Smooth muscle cell (in vitro differentiated cells): ENCODE results near the gene MRPL1. TPM values are rescaled to one million over a fixed set of nuclear protein-coding genes. Genes with fewer than 3 reads are reported as not detected.

Experiments used
- DNase-seq: peaks from one replicate; lab custom pipeline; 2025; ENCODE audit not compliant: unreplicated experiment; lab: John Stamatoyannopoulos, UW
- H2AFZ ChIP-seq: fragments of 200-600 bp; sonication (generic); 2 replicates; pipeline ENCODE4 v1.6.0; 2016; ENCODE audit warnings: antibody characterized with exemption, low read depth, mild to moderate bottlenecking
- H3F3A ChIP-seq: fragments of 200-600 bp; sonication (generic); 2 replicates; pipeline ENCODE4 v1.6.0; 2017; ENCODE audit warnings: antibody characterized with exemption, low read depth
- H3K27ac ChIP-seq: fragments of 200-600 bp; sonication (generic); 2 replicates; pipeline ENCODE4 v1.5.1; 2016; ENCODE audit warnings: low read depth, mild to moderate bottlenecking
- H3K27me3 ChIP-seq: fragments of 200-600 bp; sonication (generic); 2 replicates; pipeline ENCODE4 v1.6.1; 2016; ENCODE audit warnings: low read depth, mild to moderate bottlenecking
- H3K36me3 ChIP-seq: fragments of 200-600 bp; sonication (generic); 2 replicates; pipeline ENCODE4 v1.5.1; 2016; ENCODE audit warnings: low read depth
- H3K4me1 ChIP-seq: fragments of 200-600 bp; sonication (generic); 2 replicates; pipeline ENCODE4 v1.5.1; 2016; ENCODE audit warnings: low read depth
- H3K4me2 ChIP-seq: fragments of 200-600 bp; sonication (generic); 2 replicates; pipeline ENCODE4 v1.6.0; 2016; ENCODE audit warnings: mild to moderate bottlenecking
- H3K4me3 ChIP-seq: fragments of 200-600 bp; sonication (generic); 2 replicates; pipeline ENCODE4 v1.5.1; 2016; ENCODE audit warnings: mild to moderate bottlenecking
- H3K79me2 ChIP-seq: fragments of 200-600 bp; sonication (generic); 2 replicates; pipeline ENCODE4 v1.6.0; 2016; ENCODE audit warnings: low read depth, mild to moderate bottlenecking
- H3K9ac ChIP-seq: fragments of 200-600 bp; sonication (generic); 2 replicates; pipeline ENCODE4 v1.6.0; 2016; ENCODE audit warnings: low read depth
- H3K9me3 ChIP-seq: fragments of 200-600 bp; sonication (generic); replicated peaks from 2 replicates; pipeline ENCODE4 v1.5.1; 2016; ENCODE audit warnings: low read depth
- H4K20me1 ChIP-seq: fragments of 200-600 bp; sonication (generic); 2 replicates; pipeline ENCODE4 v1.6.0; 2016; ENCODE audit warnings: low read depth
- WGBS: methylation state at CpG from one replicate; pipeline ENCODE4 v1.1.7; 2016; ENCODE audit warnings: low lambda C conversion rate; 5-methylcytosine and 5-hydroxymethylcytosine counted together
- polyA plus RNA-seq: library from polyadenylated mRNA; unstranded; fragments of >200 nt; fragmentation: Nextera tagmentation; extraction: Ambion mirVana; gene quantifications from 2 replicates; pipeline ENCODE4 v1.2.1, GENCODE V29; 2016
- total RNA-seq: library from RNA; depleted of rRNA; stranded (reverse); fragments of >200 nt; gene quantifications from 2 replicates; pipeline ENCODE4 v1.2.3, GENCODE V29; 2014
- TF ChIP-seq, protein P1 (sequence below): fragments of 200-600 bp; sonication (generic); IDR thresholded peaks from 2 replicates; pipeline ENCODE4 v1.5.1; 2017; ENCODE audit warnings: borderline replicate concordance, mild to moderate bottlenecking, antibody characterized with exemption; ENCODE audit not compliant: insufficient read depth, poor library complexity, severe bottlenecking

Gene MRPL1
- total and polyA plus RNA-seq, 2 experiments from 2014 or later, result 20.2 to 31.6 TPM

DNA sequence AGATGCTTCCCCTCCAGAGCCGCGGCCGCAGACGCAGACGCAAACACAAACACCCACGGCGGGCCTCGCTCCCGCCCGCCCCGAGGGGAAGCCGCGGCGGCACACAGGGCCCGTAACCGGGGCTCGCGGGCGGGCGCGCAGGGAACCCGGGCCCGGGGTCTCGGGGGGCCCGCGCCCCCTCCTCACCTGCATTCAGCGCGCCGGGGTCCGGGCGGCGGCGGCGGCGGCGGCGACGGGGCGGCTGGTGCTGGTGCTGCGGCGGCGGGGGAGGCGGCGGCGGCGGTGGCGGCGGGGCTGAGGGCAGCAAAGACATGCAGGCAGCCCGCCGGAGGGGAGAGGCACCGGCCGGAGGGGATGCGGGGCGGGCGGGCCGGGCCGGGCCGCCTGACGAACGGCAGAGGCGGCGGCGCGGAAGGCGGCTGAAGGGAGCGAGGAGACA lies 43.2 kb upstream of the MRPL1 start:
- no peaks in the 10 kb centered on the region for H3K36me3 ChIP-seq
- no peaks in the 10 kb centered on the region for H3K27me3 ChIP-seq
- peak overlapping the region; percentile 96 for H3K4me3 ChIP-seq
- DNase-seq, result peak; percentile 52
- H3K27ac ChIP-seq, result peak overlapping the region; percentile 87
- 0% methylated on average over 33 of the region's 66 CpGs for WGBS
- peak overlapping the region; percentile 89 for H3K9ac ChIP-seq
- peaks cover 5% of the 10 kb centered on the region for H3K4me1 ChIP-seq
- H2AFZ ChIP-seq, result peak overlapping the region; percentile 84
- peak overlapping the region; percentile 97 for H3K4me2 ChIP-seq
- peaks cover 41% of the 10 kb centered on the region for H4K20me1 ChIP-seq
- peaks cover 36% of the 10 kb centered on the region for H3K79me2 ChIP-seq
- peaks cover 23% of the 10 kb centered on the region for H3F3A ChIP-seq
- TF ChIP-seq, protein P1, sequence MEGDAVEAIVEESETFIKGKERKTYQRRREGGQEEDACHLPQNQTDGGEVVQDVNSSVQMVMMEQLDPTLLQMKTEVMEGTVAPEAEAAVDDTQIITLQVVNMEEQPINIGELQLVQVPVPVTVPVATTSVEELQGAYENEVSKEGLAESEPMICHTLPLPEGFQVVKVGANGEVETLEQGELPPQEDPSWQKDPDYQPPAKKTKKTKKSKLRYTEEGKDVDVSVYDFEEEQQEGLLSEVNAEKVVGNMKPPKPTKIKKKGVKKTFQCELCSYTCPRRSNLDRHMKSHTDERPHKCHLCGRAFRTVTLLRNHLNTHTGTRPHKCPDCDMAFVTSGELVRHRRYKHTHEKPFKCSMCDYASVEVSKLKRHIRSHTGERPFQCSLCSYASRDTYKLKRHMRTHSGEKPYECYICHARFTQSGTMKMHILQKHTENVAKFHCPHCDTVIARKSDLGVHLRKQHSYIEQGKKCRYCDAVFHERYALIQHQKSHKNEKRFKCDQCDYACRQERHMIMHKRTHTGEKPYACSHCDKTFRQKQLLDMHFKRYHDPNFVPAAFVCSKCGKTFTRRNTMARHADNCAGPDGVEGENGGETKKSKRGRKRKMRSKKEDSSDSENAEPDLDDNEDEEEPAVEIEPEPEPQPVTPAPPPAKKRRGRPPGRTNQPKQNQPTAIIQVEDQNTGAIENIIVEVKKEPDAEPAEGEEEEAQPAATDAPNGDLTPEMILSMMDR, result no peak
- H3K9me3 ChIP-seq, result no peaks in the 10 kb centered on the region

DNA sequence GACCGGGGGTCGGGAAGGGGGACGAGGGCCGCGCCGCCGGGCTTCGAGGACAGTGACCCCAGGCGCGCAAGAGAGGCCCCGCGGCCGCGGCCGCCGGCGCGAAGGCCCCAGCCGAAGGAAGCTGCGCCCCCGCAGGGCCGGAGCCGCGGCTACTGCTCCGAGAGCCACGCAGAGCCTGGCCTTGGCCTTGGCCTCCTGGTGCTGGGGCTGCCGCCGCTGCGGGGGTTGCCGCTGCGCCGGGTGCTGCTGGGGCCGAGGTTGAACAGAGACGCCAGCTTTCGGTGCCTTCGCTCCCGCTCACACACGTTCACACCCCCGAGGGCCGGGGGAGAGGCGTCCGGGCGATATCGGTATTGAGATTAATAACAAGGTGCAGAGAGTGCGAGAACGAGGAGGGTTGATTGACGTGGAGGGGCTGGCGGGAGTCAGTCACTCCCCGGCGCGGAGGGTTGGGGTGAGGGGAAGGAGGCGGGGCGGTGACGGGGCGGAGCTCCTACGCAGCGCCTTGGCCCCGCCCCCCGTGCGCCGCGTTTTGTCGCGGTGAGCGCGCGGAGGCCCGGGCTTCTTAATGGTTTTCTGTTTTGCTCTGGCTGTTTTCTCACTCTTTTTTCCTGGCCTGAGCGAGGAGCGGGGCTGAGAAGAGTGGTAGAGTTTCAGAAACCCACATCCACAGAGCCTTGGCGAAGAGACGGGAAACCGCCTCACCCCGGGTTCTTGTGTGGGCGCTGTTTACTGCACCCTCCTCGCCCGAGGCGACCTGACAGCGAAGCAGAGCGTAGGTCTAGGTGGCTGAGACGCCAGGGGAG lies 42.6 kb upstream of the MRPL1 start:
- WGBS, result under 1% methylated on average over 61 of the region's 81 CpGs
- Histone ChIP-seq H3K4me3 (peak overlapping the region; percentile 96), H2AFZ (peak overlapping the region; percentile 84), H3K4me1 (peaks cover 5% of the 10 kb centered on the region), H3K36me3 (no peaks in the 10 kb centered on the region), H3K4me2 (peak overlapping the region; percentile 97), H3K79me2 (peaks cover 30% of the 10 kb centered on the region), H3K9me3 (no peaks in the 10 kb centered on the region), H3K27ac (peak overlapping the region; percentile 87), H3K9ac (peak overlapping the region; percentile 81), H3K27me3 (peaks cover under 1% of the 10 kb centered on the region), H4K20me1 (peaks cover 34% of the 10 kb centered on the region), H3F3A (peaks cover 23% of the 10 kb centered on the region)
- TF ChIP-seq, protein P1, result no peak
- DNase-seq, result peak; percentile 61

DNA sequence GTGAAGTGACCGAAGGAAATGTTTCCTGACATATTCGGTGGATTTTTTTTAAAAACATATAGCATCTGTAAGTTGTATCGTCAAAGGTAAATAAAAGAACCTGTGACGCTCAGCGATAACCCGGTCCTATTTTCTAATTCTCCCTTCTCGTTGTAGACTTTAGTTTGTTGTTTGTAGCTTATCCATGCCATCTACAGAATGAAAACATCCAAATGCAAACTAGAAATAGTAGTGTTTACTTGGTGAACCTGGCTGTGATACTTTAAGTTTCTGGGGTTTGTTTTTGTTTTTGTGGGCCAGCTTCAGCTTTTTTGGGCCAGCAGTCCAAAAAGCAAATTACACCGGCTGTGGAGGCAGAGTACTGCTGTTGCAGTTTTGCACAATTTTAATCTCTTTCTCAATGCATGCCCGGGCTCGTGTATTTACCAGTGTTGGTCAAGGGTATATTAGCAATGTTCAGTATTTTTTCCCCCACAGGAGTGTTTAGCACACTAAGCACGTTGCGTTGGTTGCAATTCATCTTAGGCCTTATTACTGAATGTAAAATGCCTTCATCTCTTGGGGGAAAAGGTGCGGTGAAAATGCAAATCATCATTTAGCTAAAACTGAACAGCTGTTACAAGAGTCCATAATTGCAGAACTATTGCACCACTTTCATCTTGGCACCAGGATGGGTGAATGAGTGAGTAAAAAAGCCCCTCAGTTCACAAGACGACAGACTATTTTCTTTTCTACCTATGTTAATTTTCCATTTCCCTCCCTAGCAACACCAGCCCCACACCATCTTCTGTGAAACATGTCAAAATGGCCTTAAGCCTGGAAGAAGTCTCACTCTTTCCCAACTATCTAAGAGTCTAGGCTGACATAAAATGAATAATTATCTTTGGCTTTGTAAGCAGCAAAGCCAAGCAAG lies 41.7 kb upstream of the MRPL1 start:
- H3K4me1 ChIP-seq, result peaks cover 5% of the 10 kb centered on the region
- H3K4me2 ChIP-seq, result peak overlapping the region; percentile 97
- DNase-seq, result no peak
- 39% methylated on average over 14 of the region's 14 CpGs for WGBS
- peak overlapping the region; percentile 96 for H3K4me3 ChIP-seq
- no peaks in the 10 kb centered on the region for H3K36me3 ChIP-seq
- H2AFZ ChIP-seq, result peak overlapping the region; percentile 84
- H3K27ac ChIP-seq, result peak overlapping the region; percentile 87
- peaks cover 26% of the 10 kb centered on the region for H4K20me1 ChIP-seq
- H3F3A ChIP-seq, result peaks cover 23% of the 10 kb centered on the region
- peaks cover 21% of the 10 kb centered on the region for H3K79me2 ChIP-seq
- peak overlapping the region; percentile 81 for H3K9ac ChIP-seq
- H3K27me3 ChIP-seq, result peaks cover 9% of the 10 kb centered on the region
- no peaks in the 10 kb centered on the region for H3K9me3 ChIP-seq
- TF ChIP-seq, protein P1, result no peak
